Measurements from ENCODE around the gene LPP. TPM values are rescaled to one million over a fixed set of nuclear protein-coding genes. Genes with fewer than 3 reads are reported as not detected.
A peak's percentile ranks its signal among the peaks of the same experiment; 100 is the strongest.

LPP gene
- total and polyA plus RNA-seq, 2 of the 13 experiments (the other 11 are each of a cell fraction or from before 2014, with no cell fraction given), result 19.2 to 29.9 TPM

GRCh38 chr3:188154014-188154808 is at the start of gene LPP (continued):
- TF ChIP-seq THAP9 (CRISPR knock-in tag; IDR thresholded peaks at IDR 0.05; ENCODE audit: borderline replicate concordance) (no peak), ZNF160 (CRISPR knock-in tag; IDR thresholded peaks at IDR 0.05) (no peak), ZNF451 (CRISPR knock-in tag; IDR thresholded peaks at IDR 0.05) (0 out of 2 replicates have a peak, but pooled peaks have one; percentile 26), GLMP (CRISPR knock-in tag; IDR thresholded peaks at IDR 0.05; ENCODE audit: borderline replicate concordance) (no peak), ZNF496 (CRISPR knock-in tag; IDR thresholded peaks at IDR 0.05; ENCODE audit: insufficient replicate concordance) (no peak), PRDM10 (CRISPR knock-in tag; IDR thresholded peaks at IDR 0.05; ENCODE audit: low read depth) (peak; percentile 47; the same call in 1 of the 2 replicates), ZBTB26 (CRISPR knock-in tag; IDR thresholded peaks at IDR 0.05; ENCODE audit: borderline replicate concordance) (no peak; the same call in 1 of the 2 replicates), ZNF20 (CRISPR knock-in tag; IDR thresholded peaks at IDR 0.05) (no peak), YEATS4 (CRISPR knock-in tag; IDR thresholded peaks at IDR 0.05; ENCODE audit: borderline replicate concordance) (peak; percentile 50; the same call in 1 of the 2 replicates), ZNF775 (CRISPR knock-in tag; IDR thresholded peaks at IDR 0.05; ENCODE audit: borderline replicate concordance) (peak; percentile 62; the same call in 1 of the 2 replicates), SRSF1 (optimal IDR thresholded peaks at IDR 0.05; ENCODE audit: low read depth, low read length) (no peak), ZNF275 (CRISPR knock-in tag; IDR thresholded peaks at IDR 0.05; ENCODE audit: borderline replicate concordance) (no peak), HNF4A (CRISPR knock-in tag; IDR thresholded peaks at IDR 0.05) (peak; percentile 47), ZBTB14 (CRISPR knock-in tag; IDR thresholded peaks at IDR 0.05) (peak; percentile 77), ZNF510 (CRISPR knock-in tag; IDR thresholded peaks at IDR 0.05; ENCODE audit: low read depth) (no peak)
